Fibroblast of pulmonary artery (primary cell): ENCODE results near the gene PCOLCE2.

ENCODE experiments used
- DNase-seq: peaks from one replicate; pipeline ENCODE4 v3.0.0-alpha.2; 2010; ENCODE audit warnings: low read depth
- H3K4me3 ChIP-seq: replicated peaks from 2 replicates; pipeline ENCODE4 v1.5.1; 2011; ENCODE audit warnings: low read depth, mild to moderate bottlenecking, control low read depth, low read length, moderate library complexity
- CTCF ChIP-seq: IDR thresholded peaks from 2 replicates; pipeline ENCODE4 v1.5.1; 2011; ENCODE audit warnings: mild to moderate bottlenecking, control low read depth, low read length, inconsistent platforms; ENCODE audit errors: missing control alignments

Gene PCOLCE2

GRCh38 chr3:142929890-142930289 is 41.0 kb upstream of the PCOLCE2 start:
- no peak overlapping the region for H3K4me3 ChIP-seq
- TF ChIP-seq CTCF, result no peak
- DNase-seq, result no peak

- H3K4me3 ChIP-seq, result no peak overlapping the region
- peak; percentile 62 for TF ChIP-seq CTCF
- DNase-seq, result peak; percentile 59
Observed at GRCh38 chr3:142929109-142929508, 40.2 kb upstream of the PCOLCE2 start.

GRCh38 chr3:142926368-142926944 is 37.6 kb upstream of the PCOLCE2 start:
- H3K4me3 ChIP-seq, result no peak overlapping the region
- TF ChIP-seq CTCF, result no peak
- no peak for DNase-seq

- TF ChIP-seq CTCF, result no peak
- no peak overlapping the region for H3K4me3 ChIP-seq
- DNase-seq, result no peak
Observed at GRCh38 chr3:142925140-142925539, 36.3 kb upstream of the PCOLCE2 start.

- no peak for DNase-seq
- H3K4me3 ChIP-seq, result no peak overlapping the region
- TF ChIP-seq CTCF, result no peak
Observed at GRCh38 chr3:142923694-142924093, 34.8 kb upstream of the PCOLCE2 start.

- no peak for TF ChIP-seq CTCF
Observed at GRCh38 chr3:142916605-142917004, 27.7 kb upstream of the PCOLCE2 start.

GRCh38 chr3:142915636-142916035 is 26.8 kb upstream of the PCOLCE2 start:
- no peak overlapping the region for H3K4me3 ChIP-seq

More at GRCh38 chr3:142916605-142917004, 27.7 kb upstream of the PCOLCE2 start:
- no peak for DNase-seq
- no peak overlapping the region for H3K4me3 ChIP-seq

More at GRCh38 chr3:142915636-142916035, 26.8 kb upstream of the PCOLCE2 start:
- no peak for TF ChIP-seq CTCF
- no peak for DNase-seq
